K562 (cell line): ENCODE results near the gene CDC123. TPM values are rescaled to one million over a fixed set of nuclear protein-coding genes. Genes with fewer than 3 reads are reported as not detected.
A peak's percentile ranks its signal among the peaks of the same experiment; 100 is the strongest.

ENCODE experiments used
- DACH1 ChIP-seq: fragments of 450-650 bp; IDR thresholded peaks from 2 replicates; pipeline ENCODE4 v1.6.1; 2018; ENCODE audit not compliant: partially characterized antibody
- ETV1 ChIP-seq: fragments of 450-650 bp; conservative IDR thresholded peaks from 2 replicates; pipeline ENCODE4 v1.6.1; 2016; ENCODE audit warnings: missing genetic modification characterization, control low read depth, low read depth, missing compliant biosample characterization
- EWSR1 ChIP-seq: fragments of 450-650 bp; IDR thresholded peaks from 2 replicates; pipeline ENCODE4 v1.6.1; 2018; ENCODE audit warnings: borderline replicate concordance, mild to moderate bottlenecking, low read depth, moderate library complexity; ENCODE audit not compliant: partially characterized antibody
- MECOM ChIP-seq: fragments of 250-450 bp; sonication (Bioruptor Pico); IDR thresholded peaks from 2 replicates; pipeline ENCODE4 v1.8.0; 2022; ENCODE audit warnings: inconsistent platforms
- PCBP1 ChIP-seq: fragments of 200-400 bp; formaldehyde crosslinking; IDR thresholded peaks from 2 replicates; pipeline ENCODE4 v1.6.1; 2018; ENCODE audit warnings: mild to moderate bottlenecking, low read depth, low read length; ENCODE audit not compliant: poor library complexity, severe bottlenecking
- RBBP5 ChIP-seq: fragments of 200-600 bp; sonication (generic); IDR thresholded peaks from 2 replicates; pipeline ENCODE4 v1.6.1; 2012; ENCODE audit warnings: borderline replicate concordance, mild to moderate bottlenecking, low read length, control low read depth, inconsistent platforms; ENCODE audit not compliant: insufficient read depth, poor library complexity, severe bottlenecking
- USF2 ChIP-seq: sonication (generic); formaldehyde crosslinking; IDR thresholded peaks from 2 replicates; pipeline ENCODE4 v1.5.0; 2020; ENCODE audit warnings: missing genetic modification reagents
- ZNF316 ChIP-seq: fragments of 450-650 bp; IDR thresholded peaks from 2 replicates; pipeline ENCODE4 v1.6.1; 2016
- ZNF75A ChIP-seq: fragments of 450-650 bp; formaldehyde crosslinking; IDR thresholded peaks from 2 replicates; pipeline ENCODE4 v1.4.0; 2020; ENCODE audit warnings: mild to moderate bottlenecking
- polyA plus RNA-seq, 8 experiments: library from polyadenylated mRNA; depleted of rRNA in 4 of 8; stranded (reverse) in 5 of 8; unstranded in 3 of 8; fragments of >200 nt; fragmentation: Nextera tagmentation in 2 of 8; fragmentation: Illumina TruSeq in 1 of 8; extraction: Ambion mirVana in 2 of 8; extraction: Trizol in 1 of 8; gene quantifications; 2 replicates each; pipeline versions ENCODE4 v1.2.1 to v1.2.3, GENCODE V29; 2011 to 2014; ENCODE audit warnings: inconsistent platforms in 1 of 8, missing spikeins in 1 of 8
- total RNA-seq, 7 experiments: library from RNA; depleted of rRNA in 6 of 7; stranded (reverse); fragments of >200 nt in 6 of 7; fragmentation: Illumina TruSeq in 2 of 7; extraction: Trizol in 2 of 7; gene quantifications; 2 replicates each; pipeline versions ENCODE4 v1.2.1 to v1.2.3, GENCODE V29; 2011 to 2021; ENCODE audit warnings: low replicate concordance in 1 of 7
- TF ChIP-seq, protein P1 (sequence below): sonication (generic); formaldehyde crosslinking; IDR thresholded peaks from 2 replicates; pipeline ENCODE4 v1.9.0; 2022; ENCODE audit warnings: mild to moderate bottlenecking, missing genetic modification reagents
- TF ChIP-seq, protein P2 (sequence below): fragments of 450-650 bp; IDR thresholded peaks from 2 replicates; pipeline ENCODE4 v1.7.1; 2018; ENCODE audit warnings: mild to moderate bottlenecking, low read depth; ENCODE audit not compliant: partially characterized antibody
- TF ChIP-seq, protein P3 (sequence below): sonication (generic); formaldehyde crosslinking; IDR thresholded peaks from 2 replicates; pipeline ENCODE4 v1.8.1; 2023; ENCODE audit warnings: mild to moderate bottlenecking, missing genetic modification reagents

The CDC123 gene
- total and polyA plus RNA-seq, 9 of the 15 experiments (the other 6 are each of a cell fraction or from before 2014, with no cell fraction given): 137 to 288 (median 175) TPM

- TF ChIP-seq, protein P1, sequence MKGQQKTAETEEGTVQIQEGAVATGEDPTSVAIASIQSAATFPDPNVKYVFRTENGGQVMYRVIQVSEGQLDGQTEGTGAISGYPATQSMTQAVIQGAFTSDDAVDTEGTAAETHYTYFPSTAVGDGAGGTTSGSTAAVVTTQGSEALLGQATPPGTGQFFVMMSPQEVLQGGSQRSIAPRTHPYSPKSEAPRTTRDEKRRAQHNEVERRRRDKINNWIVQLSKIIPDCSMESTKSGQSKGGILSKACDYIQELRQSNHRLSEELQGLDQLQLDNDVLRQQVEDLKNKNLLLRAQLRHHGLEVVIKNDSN (CRISPR knock-in tag): no peak
- TF ChIP-seq, protein P2, sequence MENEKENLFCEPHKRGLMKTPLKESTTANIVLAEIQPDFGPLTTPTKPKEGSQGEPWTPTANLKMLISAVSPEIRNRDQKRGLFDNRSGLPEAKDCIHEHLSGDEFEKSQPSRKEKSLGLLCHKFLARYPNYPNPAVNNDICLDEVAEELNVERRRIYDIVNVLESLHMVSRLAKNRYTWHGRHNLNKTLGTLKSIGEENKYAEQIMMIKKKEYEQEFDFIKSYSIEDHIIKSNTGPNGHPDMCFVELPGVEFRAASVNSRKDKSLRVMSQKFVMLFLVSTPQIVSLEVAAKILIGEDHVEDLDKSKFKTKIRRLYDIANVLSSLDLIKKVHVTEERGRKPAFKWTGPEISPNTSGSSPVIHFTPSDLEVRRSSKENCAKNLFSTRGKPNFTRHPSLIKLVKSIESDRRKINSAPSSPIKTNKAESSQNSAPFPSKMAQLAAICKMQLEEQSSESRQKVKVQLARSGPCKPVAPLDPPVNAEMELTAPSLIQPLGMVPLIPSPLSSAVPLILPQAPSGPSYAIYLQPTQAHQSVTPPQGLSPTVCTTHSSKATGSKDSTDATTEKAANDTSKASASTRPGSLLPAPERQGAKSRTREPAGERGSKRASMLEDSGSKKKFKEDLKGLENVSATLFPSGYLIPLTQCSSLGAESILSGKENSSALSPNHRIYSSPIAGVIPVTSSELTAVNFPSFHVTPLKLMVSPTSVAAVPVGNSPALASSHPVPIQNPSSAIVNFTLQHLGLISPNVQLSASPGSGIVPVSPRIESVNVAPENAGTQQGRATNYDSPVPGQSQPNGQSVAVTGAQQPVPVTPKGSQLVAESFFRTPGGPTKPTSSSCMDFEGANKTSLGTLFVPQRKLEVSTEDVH: no peak
- TF ChIP-seq PCBP1: no peak
- TF ChIP-seq RBBP5: no peak
- TF ChIP-seq ZNF75A (CRISPR knock-in tag): no peak
- no peak for TF ChIP-seq EWSR1
- no peak for TF ChIP-seq ETV1
- TF ChIP-seq MECOM (CRISPR knock-in tag): no peak
- TF ChIP-seq ZNF316: peak; percentile 78
- TF ChIP-seq USF2: no peak
- no peak for TF ChIP-seq DACH1
- TF ChIP-seq, protein P3, sequence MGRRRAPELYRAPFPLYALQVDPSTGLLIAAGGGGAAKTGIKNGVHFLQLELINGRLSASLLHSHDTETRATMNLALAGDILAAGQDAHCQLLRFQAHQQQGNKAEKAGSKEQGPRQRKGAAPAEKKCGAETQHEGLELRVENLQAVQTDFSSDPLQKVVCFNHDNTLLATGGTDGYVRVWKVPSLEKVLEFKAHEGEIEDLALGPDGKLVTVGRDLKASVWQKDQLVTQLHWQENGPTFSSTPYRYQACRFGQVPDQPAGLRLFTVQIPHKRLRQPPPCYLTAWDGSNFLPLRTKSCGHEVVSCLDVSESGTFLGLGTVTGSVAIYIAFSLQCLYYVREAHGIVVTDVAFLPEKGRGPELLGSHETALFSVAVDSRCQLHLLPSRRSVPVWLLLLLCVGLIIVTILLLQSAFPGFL (CRISPR knock-in tag): no peak
Measured at GRCh38 chr10:12196531-12197211, 683 bp downstream of the CDC123 start (continued).
